Fibroblast of mammary gland (primary cell): ENCODE results near the gene RPTOR.

Source experiments
- DNase-seq: peaks from one replicate; pipeline ENCODE4 v3.0.0-alpha.2; 2010; ENCODE audit warnings: low read depth
- H3K4me3 ChIP-seq: 2 replicates; pipeline ENCODE4 v1.5.1; 2011; ENCODE audit warnings: low read depth, mild to moderate bottlenecking, low read length, moderate library complexity; ENCODE audit not compliant: control insufficient read depth
- CTCF ChIP-seq: conservative IDR thresholded peaks from 2 replicates; pipeline ENCODE4 v1.5.1; 2011; ENCODE audit warnings: low read depth, low read length, inconsistent platforms; ENCODE audit not compliant: control insufficient read depth, insufficient read depth

Gene RPTOR

GRCh38 chr17:80842456-80843013 lies 297.9 kb downstream of the RPTOR start:
- H3K4me3 ChIP-seq = no peak overlapping the region
- no peak for DNase-seq
- no peak for TF ChIP-seq CTCF

- no peak for DNase-seq
- no peak for TF ChIP-seq CTCF
- H3K4me3 ChIP-seq = no peak overlapping the region
These were observed 299.1 kb downstream of the RPTOR start for GRCh38 chr17:80843741-80844156.

GRCh38 chr17:80844418-80844990 lies 299.9 kb downstream of the RPTOR start:
- no peak for DNase-seq
- no peak overlapping the region for H3K4me3 ChIP-seq
- TF ChIP-seq CTCF = no peak

- TF ChIP-seq CTCF = no peak
- no peak overlapping the region for H3K4me3 ChIP-seq
- no peak for DNase-seq
These were observed 300.6 kb downstream of the RPTOR start for GRCh38 chr17:80845069-80845862.

- DNase-seq = no peak
- no peak overlapping the region for H3K4me3 ChIP-seq
- TF ChIP-seq CTCF = no peak
These were observed 301.4 kb downstream of the RPTOR start for GRCh38 chr17:80845863-80846671.

- no peak for TF ChIP-seq CTCF
- no peak for DNase-seq
- H3K4me3 ChIP-seq = no peak overlapping the region
These were observed 302.3 kb downstream of the RPTOR start for GRCh38 chr17:80846932-80847331.
